Measurements from ENCODE around the gene HES7. TPM values are rescaled to one million over a fixed set of nuclear protein-coding genes. Genes with fewer than 3 reads are reported as not detected.
"Not testable (repeated sequence)": the region's sequence is repeated elsewhere in the genome, so short reads cannot be mapped to it uniquely, and the experiment has no call there.

The HES7 gene
- total RNA-seq, 2 experiments from 2014 or later, result 0.52 to 0.53 TPM

DNA sequence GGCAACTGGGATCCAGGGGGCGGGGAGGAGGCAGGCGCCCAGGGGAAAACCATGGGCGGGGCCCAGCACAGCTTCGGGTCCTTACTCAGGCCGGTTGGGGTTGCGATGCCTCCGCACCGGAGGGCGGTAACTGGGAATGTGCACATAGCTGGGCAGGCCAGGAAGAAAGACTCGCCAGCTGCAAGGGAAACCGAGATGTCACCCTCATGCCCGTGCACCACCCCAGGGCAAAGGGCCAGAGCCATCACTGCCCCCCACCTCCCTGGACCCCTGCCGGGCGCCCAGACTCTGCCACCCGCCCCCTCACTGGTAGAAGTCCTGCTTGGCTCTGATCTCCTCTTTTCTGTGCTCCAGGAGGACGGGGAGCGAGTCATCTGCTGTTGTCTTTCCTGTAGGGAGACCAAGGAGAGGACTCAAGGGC lies 43.1 kb downstream of the HES7 start:
- H3K9me3 Mint-ChIP-seq, result no peaks in the 10 kb centered on the region
- peaks cover 4% of the 10 kb centered on the region for H3K27me3 Mint-ChIP-seq
- POLR2A ChIA-PET, result no interaction called here
- peaks cover 20% of the 10 kb centered on the region for H3K4me1 ChIP-seq (ENCODE audit: insufficient read depth, low read length)
- peak overlapping the region; percentile 51 for H3K4me3 Mint-ChIP-seq
- no peak for DNase-seq
- H3K9me3 ChIP-seq (ENCODE audit: control insufficient read depth in 1 of 2, insufficient read depth in 1 of 2, low read length in 2 of 2), result no peaks in the 10 kb centered on the region
- ATAC-seq (ENCODE audit: poor library complexity), result no peak
- no peaks in the 10 kb centered on the region for H3K27me3 ChIP-seq (ENCODE audit: control insufficient read depth in 1 of 2, insufficient read depth in 2 of 2, low read length in 2 of 2)
- H3K4me3 ChIP-seq (ENCODE audit: low read length), result no peak overlapping the region
- TF ChIP-seq CTCF (IDR thresholded peaks at IDR 0.05), result no peak
- peaks cover 15% of the 10 kb centered on the region for H3K4me1 Mint-ChIP-seq (ENCODE audit: low read depth)
- intact Hi-C loops (cut with DNase I, micrococcal nuclease), result loop anchor here in 1 of 2 experiments (1.0 to 2.0 kb wide), 3 partner anchors 29 to 219 kb away; partner anchors contain the start of gene ALOXE3
- no peaks in the 10 kb centered on the region for H3K36me3 ChIP-seq (ENCODE audit: insufficient read depth, low read length)
- H3K27ac Mint-ChIP-seq, result no peak overlapping the region
- no peak overlapping the region for H3K27ac ChIP-seq (ENCODE audit: low read depth in 1 of 2, low read length in 2 of 2)
- peaks cover 4% of the 10 kb centered on the region for H3K36me3 Mint-ChIP-seq (ENCODE audit: low read depth)
- CTCF ChIA-PET, result interaction anchor here (2.0 kb wide), 1 partner anchor 39 kb away, joined by 18 read pairs; the partner anchor contains the start of gene ALOXE3

- Mint-ChIP-seq H3K27ac (peak overlapping the region; percentile 76), H3K27me3 (no peaks in the 10 kb centered on the region), H3K4me3 (peak overlapping the region; percentile 92), H3K36me3 (ENCODE audit: low read depth) (peaks cover 4% of the 10 kb centered on the region), H3K9me3 (no peaks in the 10 kb centered on the region), H3K4me1 (ENCODE audit: low read depth) (peaks cover 15% of the 10 kb centered on the region)
- Histone ChIP-seq H3K27me3 (ENCODE audit: control insufficient read depth in 1 of 2, insufficient read depth in 2 of 2, low read length in 2 of 2) (no peaks in the 10 kb centered on the region), H3K9me3 (ENCODE audit: control insufficient read depth in 1 of 2, insufficient read depth in 1 of 2, low read length in 2 of 2) (no peaks in the 10 kb centered on the region), H3K27ac (ENCODE audit: low read depth in 1 of 2, low read length in 2 of 2) (no peak overlapping the region), H3K4me1 (ENCODE audit: insufficient read depth, low read length) (peaks cover 20% of the 10 kb centered on the region), H3K4me3 (ENCODE audit: low read length) (peak overlapping the region; percentile 77), H3K36me3 (ENCODE audit: insufficient read depth, low read length) (no peaks in the 10 kb centered on the region)
- ChIA-PET POLR2A (interaction anchor here (1.3 to 1.6 kb wide), 3 partner anchors 40 to 167 kb away, joined by 3 to 17 read pairs (median 4); partner anchors contain the start of gene CTC1), CTCF (interaction anchor here (0.6 to 2.0 kb wide), 5 partner anchors 19 to 676 kb away, joined by 3 to 24 read pairs (median 5); partner anchors contain the start of gene ALOXE3)
- intact Hi-C loops (cut with DNase I, micrococcal nuclease), result loop anchor here in 1 of 2 experiments (1.0 to 2.0 kb wide), 3 partner anchors 30 to 220 kb away; partner anchors contain the start of gene ALOXE3
- DNase-seq (no peak), ATAC-seq (ENCODE audit: poor library complexity) (no peak)
- peak; percentile 10 for TF ChIP-seq CTCF (IDR thresholded peaks at IDR 0.05)
Measured at GRCh38 chr17:8080208-8080798, 43.6 kb downstream of the HES7 start.

DNA sequence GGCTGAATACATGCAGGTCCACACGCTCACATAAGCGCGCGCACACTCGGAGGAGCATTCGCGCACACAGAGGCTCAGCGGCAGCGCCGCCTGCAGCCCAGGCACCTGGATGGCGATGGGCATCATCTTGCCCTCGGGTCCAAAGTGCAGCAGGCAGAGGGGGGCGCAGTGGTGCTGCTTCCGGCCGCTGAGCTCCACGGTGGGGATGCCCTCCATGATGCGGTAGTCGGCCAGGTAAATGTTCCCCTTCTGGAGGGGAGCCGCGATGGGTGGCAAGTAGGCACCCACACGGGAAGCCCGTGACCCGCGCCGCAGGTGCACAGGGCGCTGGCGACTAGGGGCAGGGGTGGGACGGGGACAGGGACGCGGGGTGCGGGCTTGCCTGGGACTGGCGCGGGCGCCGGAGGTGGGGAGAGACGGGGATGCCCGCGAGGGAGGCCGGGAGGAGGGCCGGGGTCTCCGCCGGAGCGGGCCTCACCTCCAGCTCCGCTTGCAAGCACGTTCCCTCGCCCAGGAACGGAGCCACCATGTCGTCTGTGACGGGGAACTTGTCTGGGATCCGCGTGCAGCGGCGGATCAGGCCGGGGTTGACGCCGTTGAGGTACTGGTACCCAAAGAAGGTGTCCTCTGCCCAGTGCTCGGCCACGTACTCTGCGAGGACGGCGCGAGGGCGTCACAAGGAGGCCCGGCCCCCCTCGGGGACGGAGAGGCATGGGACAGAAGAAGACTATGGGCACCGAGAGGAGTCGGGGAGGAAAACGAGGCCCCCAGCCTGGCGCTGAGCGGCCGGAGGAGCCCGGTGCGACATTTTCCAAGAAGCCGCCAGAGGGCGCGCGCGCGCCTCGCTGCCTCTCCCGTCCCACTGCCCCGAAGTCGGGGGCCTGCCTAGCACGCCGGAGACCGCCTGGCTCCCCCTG lies 44.4 kb downstream of the HES7 start:
- intact Hi-C loops (cut with DNase I, micrococcal nuclease), result loop anchor here in 1 of 2 experiments (1.0 to 2.0 kb wide), 3 partner anchors 31 to 221 kb away; partner anchors contain the start of gene ALOXE3
- Histone ChIP-seq H3K4me1 (ENCODE audit: insufficient read depth, low read length) (peaks cover 20% of the 10 kb centered on the region), H3K9me3 (ENCODE audit: control insufficient read depth in 1 of 2, insufficient read depth in 1 of 2, low read length in 2 of 2) (no peaks in the 10 kb centered on the region), H3K4me3 (ENCODE audit: low read length) (peak overlapping the region; percentile 77), H3K36me3 (ENCODE audit: insufficient read depth, low read length) (no peaks in the 10 kb centered on the region), H3K27me3 (ENCODE audit: control insufficient read depth in 1 of 2, insufficient read depth in 2 of 2, low read length in 2 of 2) (peaks cover 4 to 6% of the 10 kb centered on the region in 2 experiments), H3K27ac (ENCODE audit: low read depth in 1 of 2, low read length in 2 of 2) (peak overlapping the region; percentile 52 to 70)
- Mint-ChIP-seq H3K36me3 (ENCODE audit: low read depth) (peaks cover 4% of the 10 kb centered on the region), H3K27me3 (peaks cover 7% of the 10 kb centered on the region), H3K4me3 (peak overlapping the region; percentile 92), H3K4me1 (ENCODE audit: low read depth) (peaks cover 17% of the 10 kb centered on the region), H3K9me3 (no peaks in the 10 kb centered on the region), H3K27ac (peak overlapping the region; percentile 76)
- ATAC-seq (ENCODE audit: poor library complexity) (peak; percentile 80), DNase-seq (peak; percentile 66 to 92 (median 76))
- peak; percentile 82 for TF ChIP-seq CTCF (IDR thresholded peaks at IDR 0.05)
- CTCF ChIA-PET, result interaction anchor here (0.6 to 2.0 kb wide), 18 partner anchors 9 to 675 kb away, joined by 3 to 24 read pairs (median 4); partner anchors contain the start of gene ALOXE3
- POLR2A ChIA-PET, result interaction anchor here (0.5 to 1.6 kb wide), 13 partner anchors 14 to 244 kb away, joined by 3 to 17 read pairs (median 4); partner anchors contain the start of gene CTC1

DNA sequence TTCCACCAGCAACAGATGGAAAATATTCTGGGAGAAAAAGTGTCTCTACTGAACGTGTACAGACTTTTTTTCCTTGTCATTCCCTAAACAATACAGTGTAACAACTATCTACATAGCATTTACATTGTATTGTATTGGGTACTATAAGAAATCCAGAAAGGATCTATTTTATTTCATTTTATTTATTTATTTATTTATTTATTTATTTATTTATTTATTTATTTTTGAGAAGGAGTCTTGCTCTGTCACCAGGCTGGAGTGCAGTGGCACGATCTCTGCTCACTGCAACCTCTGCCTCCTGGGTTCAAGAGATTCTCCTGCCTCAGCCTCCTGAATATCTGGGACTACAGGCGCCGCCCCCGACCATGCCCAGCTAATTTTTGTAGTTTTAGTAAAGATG lies 46.0 kb downstream of the HES7 start:
- Mint-ChIP-seq H3K4me3 (peak overlapping the region; percentile 69), H3K27me3 (peaks cover 22% of the 10 kb centered on the region), H3K4me1 (ENCODE audit: low read depth) (peaks cover 33% of the 10 kb centered on the region)
- H3K4me3 ChIP-seq (ENCODE audit: low read length); H3K36me3 ChIP-seq (ENCODE audit: insufficient read depth, low read length); ATAC-seq (ENCODE audit: poor library complexity); H3K27ac ChIP-seq (ENCODE audit: low read depth in 1 of 2, low read length in 2 of 2); CTCF ChIA-PET; H3K27ac Mint-ChIP-seq; H3K9me3 Mint-ChIP-seq; intact Hi-C loops (cut with DNase I, micrococcal nuclease); H3K36me3 Mint-ChIP-seq (ENCODE audit: low read depth); H3K9me3 ChIP-seq (ENCODE audit: control insufficient read depth in 1 of 2, insufficient read depth in 1 of 2, low read length in 2 of 2); DNase-seq: not testable (repeated sequence)
- POLR2A ChIA-PET, result interaction anchor here (1.1 kb wide), 1 partner anchor 41 kb away, joined by 3 read pairs; no protein-coding TSS in a partner anchor
- peaks cover 34% of the 10 kb centered on the region for H3K4me1 ChIP-seq (ENCODE audit: insufficient read depth, low read length)
- H3K27me3 ChIP-seq (ENCODE audit: control insufficient read depth in 1 of 2, insufficient read depth in 2 of 2, low read length in 2 of 2), result peaks cover 13 to 18% of the 10 kb centered on the region in 2 experiments

All from CD4-positive, alpha-beta T cell (primary cell).